ENCODE measurements around the gene PRPF8. TPM values are rescaled to one million over a fixed set of nuclear protein-coding genes. Genes with fewer than 3 reads are reported as not detected.

The PRPF8 gene
- total and polyA plus RNA-seq, 4 donors = 50.2 to 110 (median 82.3) TPM

GRCh38 chr17:1727258-1727789 is 42.7 kb upstream of the PRPF8 start:
- DNase-seq (ENCODE audit: low spot score) = no peak
- WGBS = 69% methylated on average over 21 of the region's 21 CpGs
- Histone ChIP-seq H3K27ac (ENCODE audit: low read depth in 1 of 2, low read length in 2 of 2) (no peak overlapping the region), H3K4me3 (ENCODE audit: low read depth in 1 of 3, low read length in 3 of 3) (no peak overlapping the region), H3K9ac (ENCODE audit: low read depth in 1 of 2, low read length in 2 of 2) (no peak overlapping the region), H3K4me1 (ENCODE audit: control insufficient read depth in 4 of 4, insufficient read depth in 4 of 4, low read length in 3 of 4) (peaks cover 17 to 55% (median 33%) of the 10 kb centered on the region in 4 donors), H3K27me3 (ENCODE audit: control insufficient read depth in 4 of 4, insufficient read depth in 4 of 4, low read length in 3 of 4) (no peaks in the 10 kb centered on the region), H3K9me3 (ENCODE audit: control insufficient read depth in 4 of 4, low read length in 3 of 4) (no peaks in the 10 kb centered on the region), H3K36me3 (ENCODE audit: control insufficient read depth in 4 of 4, insufficient read depth in 3 of 4, low read depth in 1 of 4, low read length in 3 of 4) (peaks cover 0 to 5% (median 2%) of the 10 kb centered on the region in 4 donors)
- peak; percentile 9 for TF ChIP-seq CTCF (IDR thresholded peaks at IDR 0.05; ENCODE audit: low read depth, low read length, missing input control)
- no peak for TF ChIP-seq RXRA (IDR thresholded peaks at IDR 0.05)

GRCh38 chr17:1726626-1727257 is 42.1 kb upstream of the PRPF8 start:
- DNase-seq (ENCODE audit: low spot score) = no peak
- H3K27ac ChIP-seq (ENCODE audit: low read depth in 1 of 2, low read length in 2 of 2) = no peak overlapping the region
- H3K9me3 ChIP-seq (ENCODE audit: control insufficient read depth in 4 of 4, low read length in 3 of 4) = no peaks in the 10 kb centered on the region
- no peak overlapping the region for H3K4me3 ChIP-seq (ENCODE audit: low read depth in 1 of 3, low read length in 3 of 3)
- peaks cover 17 to 55% (median 33%) of the 10 kb centered on the region in 4 donors for H3K4me1 ChIP-seq (ENCODE audit: control insufficient read depth in 4 of 4, insufficient read depth in 4 of 4, low read length in 3 of 4)
- peaks cover 0 to 5% (median 2%) of the 10 kb centered on the region in 4 donors for H3K36me3 ChIP-seq (ENCODE audit: control insufficient read depth in 4 of 4, insufficient read depth in 3 of 4, low read depth in 1 of 4, low read length in 3 of 4)
- TF ChIP-seq FOXA1 (IDR thresholded peaks at IDR 0.05) (no peak), ZBTB33 (IDR thresholded peaks at IDR 0.05) (no peak), JUND (IDR thresholded peaks at IDR 0.05) (no peak), HNF4G (IDR thresholded peaks at IDR 0.05) (no peak), HNF4A (conservative IDR thresholded peaks at IDR 0.05) (no peak), NR2F2 (IDR thresholded peaks at IDR 0.05) (no peak)
- no peaks in the 10 kb centered on the region for H3K27me3 ChIP-seq (ENCODE audit: control insufficient read depth in 4 of 4, insufficient read depth in 4 of 4, low read length in 3 of 4)
- whole genome bisulfite sequencing = 71% methylated on average over 18 of the region's 18 CpGs
- no peak overlapping the region for H3K9ac ChIP-seq (ENCODE audit: low read depth in 1 of 2, low read length in 2 of 2)

- H3K4me1 ChIP-seq (ENCODE audit: control insufficient read depth in 4 of 4, insufficient read depth in 4 of 4, low read length in 3 of 4) = peaks cover 17 to 56% (median 34%) of the 10 kb centered on the region in 4 donors
- no peaks in the 10 kb centered on the region for H3K9me3 ChIP-seq (ENCODE audit: control insufficient read depth in 4 of 4, low read length in 3 of 4)
- H3K4me3 ChIP-seq (ENCODE audit: low read depth in 1 of 3, low read length in 3 of 3) = peak overlapping the region; percentile 70 to 98 (median 81)
- H3K27me3 ChIP-seq (ENCODE audit: control insufficient read depth in 4 of 4, insufficient read depth in 4 of 4, low read length in 3 of 4) = no peaks in the 10 kb centered on the region
- H3K27ac ChIP-seq (ENCODE audit: low read depth in 1 of 2, low read length in 2 of 2) = no peak overlapping the region
- 93% methylated on average over 54 of the region's 54 CpGs for WGBS
- H3K9ac ChIP-seq (ENCODE audit: low read depth in 1 of 2, low read length in 2 of 2) = no peak overlapping the region
- no peak for DNase-seq (ENCODE audit: low spot score)
- H3K36me3 ChIP-seq (ENCODE audit: control insufficient read depth in 4 of 4, insufficient read depth in 3 of 4, low read depth in 1 of 4, low read length in 3 of 4) = peaks cover 0 to 5% (median under 1%) of the 10 kb centered on the region in 4 donors
- TF ChIP-seq RAD21 (IDR thresholded peaks at IDR 0.05) (no peak), FOXA1 (IDR thresholded peaks at IDR 0.05) (no peak), TAF1 (conservative IDR thresholded peaks at IDR 0.05) (no peak), REST (IDR thresholded peaks at IDR 0.05) (no peak), ZBTB33 (IDR thresholded peaks at IDR 0.05) (no peak), MAX (IDR thresholded peaks at IDR 0.05) (no peak), FOXA2 (IDR thresholded peaks at IDR 0.05) (no peak), HNF4A (conservative IDR thresholded peaks at IDR 0.05) (no peak), GABPA (IDR thresholded peaks at IDR 0.05 in 1 of 2, conservative IDR thresholded peaks at IDR 0.05 in 1 of 2) (no peak), NR2F2 (IDR thresholded peaks at IDR 0.05) (no peak), YY1 (IDR thresholded peaks at IDR 0.05) (no peak), RXRA (IDR thresholded peaks at IDR 0.05) (no peak)
These were observed 41.2 kb upstream of the PRPF8 start for GRCh38 chr17:1725642-1726511.

Measured in liver (tissue), 9 donors.